OCI-LY3 (cell line): Measurements from ENCODE around the gene WDR90.

Source experiments
- H2AFZ ChIP-seq: fragments of 200-600, 300-600 bp; shearing (Covaris generic); 2 replicates; pipeline ENCODE4 v1.6.0; 2014; ENCODE audit warnings: antibody characterized with exemption, low read depth, low read length
- H3K27ac ChIP-seq: fragments of 200-600, 300-600 bp; sonication (generic); 2 replicates; pipeline ENCODE4 v1.5.1; 2014; ENCODE audit warnings: mild to moderate bottlenecking, low read length, moderate library complexity, mixed read lengths
- H3K27me3 ChIP-seq: fragments of 200-600, 300-600 bp; sonication (generic); 2 replicates; pipeline ENCODE4 v1.6.1; 2014; ENCODE audit warnings: low read depth, low read length, mixed read lengths
- H3K36me3 ChIP-seq: fragments of 200-600, 300-600 bp; sonication (generic); replicated peaks from 2 replicates; pipeline ENCODE3; 2014; ENCODE audit warnings: low read depth, low read length, mixed read lengths
- H3K4me1 ChIP-seq: fragments of 300-600, 200-600 bp; sonication (generic); 2 replicates; pipeline ENCODE4 v1.6.1; 2014; ENCODE audit warnings: low read length, mixed read lengths
- H3K4me2 ChIP-seq: fragments of 200-600, 300-600 bp; sonication (generic); 2 replicates; pipeline ENCODE4 v1.6.1; 2014; ENCODE audit warnings: low read length, mixed read lengths
- H3K4me3 ChIP-seq: fragments of 300-600, 200-600 bp; sonication (generic); 2 replicates; pipeline ENCODE4 v1.5.1; 2014; ENCODE audit warnings: antibody characterized with exemption, mild to moderate bottlenecking, low read length, moderate library complexity
- H3K79me2 ChIP-seq: fragments of 300-600, 200-600 bp; shearing (Covaris generic); 2 replicates; pipeline ENCODE4 v1.6.1; 2014; ENCODE audit warnings: mild to moderate bottlenecking, low read length, mixed read lengths
- H3K9ac ChIP-seq: fragments of 300-600, 200-600 bp; shearing (Covaris generic); 2 replicates; pipeline ENCODE4 v1.6.0; 2014; ENCODE audit warnings: mild to moderate bottlenecking, low read length, moderate library complexity
- H3K9me3 ChIP-seq: fragments of 200-600, 300-600 bp; shearing (Covaris generic); 2 replicates; pipeline ENCODE4 v1.6.1; 2014; ENCODE audit warnings: low read length, mixed read lengths; ENCODE audit not compliant: insufficient read depth
- H4K20me1 ChIP-seq: fragments of 200-600, 300-600 bp; sonication (generic); 2 replicates; pipeline ENCODE4 v1.6.1; 2016; ENCODE audit warnings: low read length, mixed read lengths; ENCODE audit not compliant: insufficient read depth
- EZH2phosphoT487 ChIP-seq: fragments of 200-600 bp; shearing (Covaris generic); IDR thresholded peaks from 2 replicates; pipeline ENCODE4 v1.6.1; 2018; ENCODE audit warnings: antibody characterized with exemption, mixed run types, low read depth
- TF ChIP-seq, protein P1 (sequence below): fragments of 200-600, 300-600 bp; sonication (generic); IDR thresholded peaks from 2 replicates; pipeline ENCODE4 v1.5.1; 2014; ENCODE audit warnings: antibody characterized with exemption, low read length, low read depth

The WDR90 gene

GRCh38 chr16:608019-608418 lies 41.1 kb upstream of the WDR90 start:
- Histone ChIP-seq H3K4me3 (no peak overlapping the region), H3K27ac (no peak overlapping the region), H2AFZ (no peak overlapping the region), H4K20me1 (no peaks in the 10 kb centered on the region), H3K9me3 (no peaks in the 10 kb centered on the region), H3K9ac (no peak overlapping the region), H3K27me3 (no peaks in the 10 kb centered on the region), H3K4me1 (peaks cover 3% of the 10 kb centered on the region; the same call in 1 of the 2 replicates), H3K79me2 (0 out of 2 replicates have a peak, but pooled peaks cover 2% of the 10 kb centered on the region), H3K4me2 (no peak overlapping the region), H3K36me3 (peaks cover 3% of the 10 kb centered on the region)
- TF ChIP-seq, protein P1, sequence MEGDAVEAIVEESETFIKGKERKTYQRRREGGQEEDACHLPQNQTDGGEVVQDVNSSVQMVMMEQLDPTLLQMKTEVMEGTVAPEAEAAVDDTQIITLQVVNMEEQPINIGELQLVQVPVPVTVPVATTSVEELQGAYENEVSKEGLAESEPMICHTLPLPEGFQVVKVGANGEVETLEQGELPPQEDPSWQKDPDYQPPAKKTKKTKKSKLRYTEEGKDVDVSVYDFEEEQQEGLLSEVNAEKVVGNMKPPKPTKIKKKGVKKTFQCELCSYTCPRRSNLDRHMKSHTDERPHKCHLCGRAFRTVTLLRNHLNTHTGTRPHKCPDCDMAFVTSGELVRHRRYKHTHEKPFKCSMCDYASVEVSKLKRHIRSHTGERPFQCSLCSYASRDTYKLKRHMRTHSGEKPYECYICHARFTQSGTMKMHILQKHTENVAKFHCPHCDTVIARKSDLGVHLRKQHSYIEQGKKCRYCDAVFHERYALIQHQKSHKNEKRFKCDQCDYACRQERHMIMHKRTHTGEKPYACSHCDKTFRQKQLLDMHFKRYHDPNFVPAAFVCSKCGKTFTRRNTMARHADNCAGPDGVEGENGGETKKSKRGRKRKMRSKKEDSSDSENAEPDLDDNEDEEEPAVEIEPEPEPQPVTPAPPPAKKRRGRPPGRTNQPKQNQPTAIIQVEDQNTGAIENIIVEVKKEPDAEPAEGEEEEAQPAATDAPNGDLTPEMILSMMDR: no peak
- no peak for TF ChIP-seq EZH2phosphoT487

- Histone ChIP-seq H4K20me1 (no peaks in the 10 kb centered on the region), H2AFZ (no peak overlapping the region), H3K79me2 (0 out of 2 replicates have a peak, but pooled peaks cover 2% of the 10 kb centered on the region), H3K27me3 (no peaks in the 10 kb centered on the region), H3K9me3 (no peaks in the 10 kb centered on the region), H3K27ac (no peak overlapping the region), H3K36me3 (peaks cover 3% of the 10 kb centered on the region), H3K4me3 (no peak overlapping the region), H3K4me2 (no peak overlapping the region), H3K4me1 (peaks cover 3% of the 10 kb centered on the region; the same call in 1 of the 2 replicates), H3K9ac (no peak overlapping the region)
- no peak for TF ChIP-seq EZH2phosphoT487
- TF ChIP-seq, protein P1: no peak
Measured at GRCh38 chr16:609316-609715, 39.8 kb upstream of the WDR90 start.

- TF ChIP-seq EZH2phosphoT487: no peak
- TF ChIP-seq, protein P1: no peak
- peaks cover 3% of the 10 kb centered on the region for H3K36me3 ChIP-seq
- no peak overlapping the region for H3K4me2 ChIP-seq
- peaks cover 3% of the 10 kb centered on the region; the same call in 1 of the 2 replicates for H3K4me1 ChIP-seq
- no peak overlapping the region for H2AFZ ChIP-seq
- H4K20me1 ChIP-seq: no peaks in the 10 kb centered on the region
- H3K9ac ChIP-seq: no peak overlapping the region
- 0 out of 2 replicates have a peak, but pooled peaks cover 2% of the 10 kb centered on the region for H3K79me2 ChIP-seq
- no peaks in the 10 kb centered on the region for H3K27me3 ChIP-seq
- H3K27ac ChIP-seq: no peak overlapping the region
- no peak overlapping the region for H3K4me3 ChIP-seq
- no peaks in the 10 kb centered on the region for H3K9me3 ChIP-seq
Measured at GRCh38 chr16:609984-610383, 39.2 kb upstream of the WDR90 start.

GRCh38 chr16:610513-611381 lies 38.4 kb upstream of the WDR90 start:
- peaks cover 3% of the 10 kb centered on the region; the same call in 1 of the 2 replicates for H3K4me1 ChIP-seq
- no peaks in the 10 kb centered on the region for H3K27me3 ChIP-seq
- peaks cover 3% of the 10 kb centered on the region for H3K36me3 ChIP-seq
- H3K27ac ChIP-seq: no peak overlapping the region
- no peak overlapping the region for H3K4me3 ChIP-seq
- no peaks in the 10 kb centered on the region for H3K79me2 ChIP-seq
- no peak overlapping the region for H2AFZ ChIP-seq
- TF ChIP-seq EZH2phosphoT487: no peak
- TF ChIP-seq, protein P1: peak; percentile 21; the same call in 1 of the 2 replicates
- no peak overlapping the region for H3K9ac ChIP-seq
- H4K20me1 ChIP-seq: no peaks in the 10 kb centered on the region
- no peak overlapping the region for H3K4me2 ChIP-seq
- no peaks in the 10 kb centered on the region for H3K9me3 ChIP-seq
